Esophagus muscularis mucosa (tissue), 4 donors: ENCODE data around the gene PSMB11. TPM values are rescaled to one million over a fixed set of nuclear protein-coding genes. Genes with fewer than 3 reads are reported as not detected.

Source experiments
- DNase-seq: peaks from one replicate; pipeline ENCODE4 v3.0.0-alpha.2; 2017; ENCODE audit errors: extremely low spot score
- H3K27ac ChIP-seq, 4 donors: fragments of 200-600 bp; sonication (generic); replicated peaks in 1 of 4; 1 replicate in 3 of 4; 2 replicates in 1 of 4; pipeline ENCODE4 v1.5.1; 2016 to 2019; ENCODE audit warnings: mild to moderate bottlenecking in 1 of 4
- H3K27me3 ChIP-seq, 4 donors: fragments of 200-600 bp; sonication (generic); one replicate each; pipeline versions ENCODE4 v1.5.1 to v1.6.0; 2016 to 2019
- H3K36me3 ChIP-seq, 4 donors: fragments of 200-600 bp; sonication (generic); one replicate each; pipeline ENCODE4 v1.5.1; 2016 to 2019
- H3K4me1 ChIP-seq, 4 donors: fragments of 200-600 bp; sonication (generic); one replicate each; pipeline ENCODE4 v1.5.1; 2016 to 2019
- H3K4me3 ChIP-seq, 4 donors: fragments of 200-600 bp; sonication (generic); 1 replicate in 2 of 4; 2 replicates in 2 of 4; pipeline ENCODE4 v1.5.1; 2016 to 2019; ENCODE audit warnings: mild to moderate bottlenecking in 4 of 4, moderate library complexity in 1 of 4
- H3K9me3 ChIP-seq, 4 donors: fragments of 200-600 bp; sonication (generic); 1 replicate in 3 of 4; 2 replicates in 1 of 4; pipeline ENCODE4 v1.5.1; 2016 to 2019
- CTCF ChIP-seq, 3 experiments: fragments of 200-600 bp in 2 of 3; fragments of 450-650 bp in 1 of 3; sonication (generic) in 2 of 3; IDR thresholded peaks; one replicate each; pipeline ENCODE4 v1.5.1; 2017 to 2019; ENCODE audit warnings: antibody characterized with exemption in 3 of 3, mild to moderate bottlenecking in 2 of 3, moderate library complexity in 1 of 3
- EP300 ChIP-seq: sonication (generic); formaldehyde crosslinking; IDR thresholded peaks from one replicate; pipeline ENCODE4 v1.6.1; 2017; ENCODE audit warnings: antibody characterized with exemption
- POLR2A ChIP-seq: fragments of 450-650 bp; IDR thresholded peaks from one replicate; pipeline ENCODE4 v1.6.1; 2017; ENCODE audit warnings: antibody characterized with exemption, moderate library complexity, mild to moderate bottlenecking, low read depth
- POLR2AphosphoS5 ChIP-seq, 2 donors: sonication (generic); formaldehyde crosslinking; IDR thresholded peaks; one replicate each; pipeline ENCODE4 v1.6.1; 2017; ENCODE audit warnings: antibody characterized with exemption in 2 of 2
- WGBS: methylation state at CpG from one replicate; pipeline ENCODE4 v1.1.5; 2018; 5-methylcytosine and 5-hydroxymethylcytosine counted together
- intact Hi-C: fragments of 100-400 bp; cut with DNase I; formaldehyde crosslinking; loops from one replicate; pipeline ENCODE4 v1.15.1; 2023
- total RNA-seq, 4 donors: library from RNA; depleted of rRNA; stranded (reverse); fragments of >200 nt; gene quantifications; one replicate each; pipeline versions ENCODE4 v1.1.0 to v1.2.1, GENCODE V29; 2016

The PSMB11 gene
- total RNA-seq, 4 donors from 2014 or later: not detected

GRCh38 chr14:23091294-23092225 lies 49.5 kb downstream of the PSMB11 start:
- peaks cover 36 to 68% (median 63%) of the 10 kb centered on the region in 4 donors for H3K36me3 ChIP-seq
- WGBS: 86% methylated on average over 11 of the region's 12 CpGs
- no peak for DNase-seq

GRCh38 chr14:23093104-23093503 lies 51.1 kb downstream of the PSMB11 start:
- no peaks in the 10 kb centered on the region for H3K27me3 ChIP-seq
- no peak for DNase-seq
- no peak overlapping the region for H3K27ac ChIP-seq
- 45% methylated on average over 2 of the region's 2 CpGs for WGBS
- H3K4me3 ChIP-seq: peak overlapping the region in 3 of 4 donors; percentile 67 to 87 (median 85)
- peaks cover 35 to 57% (median 49%) of the 10 kb centered on the region in 4 donors for H3K4me1 ChIP-seq
- no peak for TF ChIP-seq CTCF (IDR thresholded peaks at IDR 0.05)
- no peak for TF ChIP-seq EP300
- no peak for TF ChIP-seq POLR2AphosphoS5 (IDR thresholded peaks at IDR 0.05)
- no peak for TF ChIP-seq POLR2A
- H3K36me3 ChIP-seq: peaks cover 35 to 59% (median 55%) of the 10 kb centered on the region in 4 donors
- H3K9me3 ChIP-seq: no peaks in the 10 kb centered on the region
- intact Hi-C loops: no loop called here

More at GRCh38 chr14:23091294-23092225, 49.5 kb downstream of the PSMB11 start:
- Histone ChIP-seq H3K27me3 (no peaks in the 10 kb centered on the region), H3K27ac (no peak overlapping the region), H3K4me3 (no peak overlapping the region), H3K9me3 (no peaks in the 10 kb centered on the region), H3K4me1 (peaks cover 24 to 58% (median 42%) of the 10 kb centered on the region in 4 donors)
- TF ChIP-seq POLR2AphosphoS5 (IDR thresholded peaks at IDR 0.05): no peak
- no peak for TF ChIP-seq POLR2A
- TF ChIP-seq EP300: no peak
- TF ChIP-seq CTCF (IDR thresholded peaks at IDR 0.05): no peak
- intact Hi-C loops: no loop called here

- peaks cover 30 to 59% (median 55%) of the 10 kb centered on the region in 4 donors for H3K36me3 ChIP-seq
- TF ChIP-seq POLR2A: no peak
- TF ChIP-seq CTCF (IDR thresholded peaks at IDR 0.05): no peak
- no peak for TF ChIP-seq EP300
- no peak for TF ChIP-seq POLR2AphosphoS5 (IDR thresholded peaks at IDR 0.05)
- 71% methylated on average over 2 of the region's 2 CpGs for WGBS
- H3K27me3 ChIP-seq: no peaks in the 10 kb centered on the region
- peaks cover 35 to 56% (median 52%) of the 10 kb centered on the region in 4 donors for H3K4me1 ChIP-seq
- H3K4me3 ChIP-seq: peak overlapping the region; percentile 67 to 87 (median 86)
- no peaks in the 10 kb centered on the region for H3K9me3 ChIP-seq
- peak overlapping the region in 1 of 4 donors; percentile 100 for H3K27ac ChIP-seq
- no peak for DNase-seq
- intact Hi-C loops: no loop called here
Observed at GRCh38 chr14:23093526-23093925, 51.5 kb downstream of the PSMB11 start.

Other genes starting within 250 kb of the PSMB11 start
- 10 to 100 TPM in 3 of 4 donors, 1 to 10 TPM in 1; 9.6 to 22.9 (median 15.3) TPM for gene SLC7A7, start 226.8 kb upstream of the PSMB11 start, total RNA-seq
- 10 to 100 TPM; 27.0 to 64.5 (median 37.2) TPM for gene MRPL52, start 212.3 kb upstream of the PSMB11 start, total RNA-seq
- gene MMP14, start 205.6 kb upstream of the PSMB11 start, total RNA-seq: 100 to 1,000 TPM in 3 of 4 donors, 10 to 100 TPM in 1; 83.9 to 149 (median 123) TPM
- 100 to 1,000 TPM; 111 to 279 (median 197) TPM for gene LRP10, start 170.5 kb upstream of the PSMB11 start, total RNA-seq
- gene REM2, start 159.0 kb upstream of the PSMB11 start, total RNA-seq: under 1 TPM; 0.26 to 0.66 (median 0.38) TPM
- gene RBM23, start 123.1 kb upstream of the PSMB11 start, total RNA-seq: 100 to 1,000 TPM in 2 of 4 donors, 10 to 100 TPM in 2; 52.7 to 229 (median 102) TPM
- 10 to 100 TPM; 35.5 to 51.0 (median 44.8) TPM for gene PRMT5, start 112.8 kb upstream of the PSMB11 start, total RNA-seq
- gene HAUS4, start 85.1 kb upstream of the PSMB11 start, total RNA-seq: 10 to 100 TPM; 31.7 to 46.8 (median 39.1) TPM
- 10 to 100 TPM in 3 of 4 donors, 1 to 10 TPM in 1; 7.0 to 32.5 (median 17.9) TPM for gene AJUBA, start 59.7 kb upstream of the PSMB11 start, total RNA-seq
- gene C14orf93, start 32.1 kb upstream of the PSMB11 start, total RNA-seq: 10 to 100 TPM in 2 of 4 donors, 1 to 10 TPM in 2; 4.6 to 11.2 (median 9.9) TPM
- 100 to 1,000 TPM; 135 to 155 (median 145) TPM for gene PSMB5, start 7.3 kb upstream of the PSMB11 start, total RNA-seq
- 1 to 10 TPM; 2.5 to 5.9 (median 3.6) TPM for gene CDH24, start 15.3 kb downstream of the PSMB11 start, total RNA-seq
- gene ACIN1, start 52.9 kb downstream of the PSMB11 start, total RNA-seq: 100 to 1,000 TPM in 1 of 4 donors, 10 to 100 TPM in 3; 60.1 to 101 (median 89.5) TPM
- 10 to 100 TPM; 21.2 to 42.5 (median 34.0) TPM for gene C14orf119, start 53.3 kb downstream of the PSMB11 start, total RNA-seq
- gene CIROP, start 62.8 kb downstream of the PSMB11 start, total RNA-seq: under 1 TPM in 1 of 4 donors, not detected in 3; 0.19 TPM
- gene CEBPE, start 77.0 kb downstream of the PSMB11 start, total RNA-seq: under 1 TPM in 1 of 4 donors, not detected in 3; 0.57 TPM
- 10 to 100 TPM; 19.5 to 48.3 (median 32.5) TPM for gene SLC7A8, start 141.4 kb downstream of the PSMB11 start, total RNA-seq
- gene RNF212B, start 195.7 kb downstream of the PSMB11 start, total RNA-seq: under 1 TPM in 1 of 4 donors, not detected in 3; 0.33 TPM
- 10 to 100 TPM in 3 of 4 donors, 1 to 10 TPM in 1; 8.3 to 14.2 (median 12.4) TPM for gene HOMEZ, start 243.9 kb downstream of the PSMB11 start, total RNA-seq